ENCODE data around the gene SNRPD1. TPM values are rescaled to one million over a fixed set of nuclear protein-coding genes. Genes with fewer than 3 reads are reported as not detected.
A peak's percentile ranks its signal among the peaks of the same experiment; 100 is the strongest.
"Not testable (repeated sequence)": the region's sequence is repeated elsewhere in the genome, so short reads cannot be mapped to it uniquely, and the experiment has no call there.

SNRPD1 gene
- total RNA-seq, 1 experiment from 2014 or later = 112 TPM

- Mint-ChIP-seq H3K36me3 (ENCODE audit: insufficient read depth, unreplicated experiment) (peaks cover 23% of the 10 kb centered on the region), H3K27me3 (ENCODE audit: unreplicated experiment) (no peaks in the 10 kb centered on the region)
Observed at GRCh38 chr18:21604671-21605070, 7.4 kb upstream of the SNRPD1 start.

GRCh38 chr18:21605213-21605612 lies 6.9 kb upstream of the SNRPD1 start:
- DNase-seq = no peak
- H3K4me3 Mint-ChIP-seq (ENCODE audit: low read depth, unreplicated experiment) = no peak overlapping the region
- TF ChIP-seq, protein P1, sequence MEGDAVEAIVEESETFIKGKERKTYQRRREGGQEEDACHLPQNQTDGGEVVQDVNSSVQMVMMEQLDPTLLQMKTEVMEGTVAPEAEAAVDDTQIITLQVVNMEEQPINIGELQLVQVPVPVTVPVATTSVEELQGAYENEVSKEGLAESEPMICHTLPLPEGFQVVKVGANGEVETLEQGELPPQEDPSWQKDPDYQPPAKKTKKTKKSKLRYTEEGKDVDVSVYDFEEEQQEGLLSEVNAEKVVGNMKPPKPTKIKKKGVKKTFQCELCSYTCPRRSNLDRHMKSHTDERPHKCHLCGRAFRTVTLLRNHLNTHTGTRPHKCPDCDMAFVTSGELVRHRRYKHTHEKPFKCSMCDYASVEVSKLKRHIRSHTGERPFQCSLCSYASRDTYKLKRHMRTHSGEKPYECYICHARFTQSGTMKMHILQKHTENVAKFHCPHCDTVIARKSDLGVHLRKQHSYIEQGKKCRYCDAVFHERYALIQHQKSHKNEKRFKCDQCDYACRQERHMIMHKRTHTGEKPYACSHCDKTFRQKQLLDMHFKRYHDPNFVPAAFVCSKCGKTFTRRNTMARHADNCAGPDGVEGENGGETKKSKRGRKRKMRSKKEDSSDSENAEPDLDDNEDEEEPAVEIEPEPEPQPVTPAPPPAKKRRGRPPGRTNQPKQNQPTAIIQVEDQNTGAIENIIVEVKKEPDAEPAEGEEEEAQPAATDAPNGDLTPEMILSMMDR (IDR thresholded peaks at IDR 0.05; ENCODE audit: unreplicated experiment) = no peak
- no peaks in the 10 kb centered on the region for H3K27me3 Mint-ChIP-seq (ENCODE audit: unreplicated experiment)
- intact Hi-C loops (cut with micrococcal nuclease; ENCODE audit: unreplicated experiment) = no loop called here
- peaks cover 10% of the 10 kb centered on the region for H3K4me1 Mint-ChIP-seq (ENCODE audit: low read depth, unreplicated experiment)
- no TSS peak for BruUV-seq (replicated peaks)
- CTCF ChIA-PET = no interaction called here
- no peaks in the 10 kb centered on the region for H3K9me3 Mint-ChIP-seq (ENCODE audit: low read depth, unreplicated experiment)
- H3K27ac Mint-ChIP-seq (ENCODE audit: unreplicated experiment) = peak overlapping the region; percentile 49
- H3K36me3 Mint-ChIP-seq (ENCODE audit: insufficient read depth, unreplicated experiment) = peaks cover 18% of the 10 kb centered on the region

More at GRCh38 chr18:21604671-21605070, 7.4 kb upstream of the SNRPD1 start:
- TF ChIP-seq, protein P1 (IDR thresholded peaks at IDR 0.05; ENCODE audit: unreplicated experiment) = no peak
- Mint-ChIP-seq H3K27ac (ENCODE audit: unreplicated experiment) (peak overlapping the region; percentile 49), H3K4me3 (ENCODE audit: low read depth, unreplicated experiment) (no peak overlapping the region), H3K9me3 (ENCODE audit: low read depth, unreplicated experiment) (no peaks in the 10 kb centered on the region), H3K4me1 (ENCODE audit: low read depth, unreplicated experiment) (peaks cover 10% of the 10 kb centered on the region)
- no TSS peak for BruUV-seq (replicated peaks)
- CTCF ChIA-PET = no interaction called here
- DNase-seq = no peak
- intact Hi-C loops (cut with micrococcal nuclease; ENCODE audit: unreplicated experiment) = no loop called here

DNA sequence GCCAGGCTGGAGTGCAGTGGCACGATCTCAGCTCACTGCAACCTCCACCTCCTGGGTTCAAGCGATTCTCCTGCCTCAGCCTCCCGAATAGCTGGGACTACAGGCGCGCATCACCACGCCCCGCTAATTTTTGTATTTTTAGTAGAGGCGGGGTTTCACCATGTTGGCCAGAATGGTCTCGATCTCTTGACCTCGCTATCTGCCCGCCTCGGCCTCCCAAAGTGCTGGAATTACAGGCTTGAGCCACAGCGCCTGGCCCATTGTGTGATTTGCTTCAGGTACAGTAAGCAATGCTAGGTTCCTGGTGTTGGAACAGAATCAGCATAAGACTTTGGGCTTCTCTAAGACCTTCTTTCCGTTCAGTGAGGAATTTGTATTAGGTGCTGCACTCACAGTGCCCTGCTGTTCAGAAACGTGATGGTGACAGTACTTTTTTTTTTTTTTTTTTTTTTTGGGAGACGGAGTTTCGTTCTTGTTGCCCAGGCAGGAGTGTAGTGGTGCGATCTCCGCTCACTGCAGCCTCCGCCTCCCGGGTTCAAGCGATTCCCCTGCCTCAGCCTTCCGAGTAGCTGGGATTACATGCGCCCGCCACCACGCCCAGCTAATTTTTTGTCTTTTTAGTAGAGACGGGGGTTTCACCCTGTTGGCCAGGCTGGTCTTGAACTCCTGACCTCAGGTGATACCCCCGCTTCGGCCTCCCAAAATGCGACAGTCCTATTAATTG lies 551 bp upstream of the SNRPD1 start:
- not testable (repeated sequence) for DNase-seq; BruUV-seq (replicated peaks); H3K9me3 Mint-ChIP-seq (ENCODE audit: low read depth, unreplicated experiment); H3K27me3 Mint-ChIP-seq (ENCODE audit: unreplicated experiment); H3K4me1 Mint-ChIP-seq (ENCODE audit: low read depth, unreplicated experiment)
- peak overlapping the region; percentile 84 for H3K27ac Mint-ChIP-seq (ENCODE audit: unreplicated experiment)
- CTCF ChIA-PET = interaction anchor here (0.6 to 1.9 kb wide), 3 partner anchors 11 to 429 kb away, joined by 3 to 12 read pairs (median 4); partner anchors contain the start of gene ESCO1
- peak overlapping the region; percentile 86 for H3K4me3 Mint-ChIP-seq (ENCODE audit: low read depth, unreplicated experiment)
- intact Hi-C loops (cut with micrococcal nuclease; ENCODE audit: unreplicated experiment) = loop anchor here (5.0 to 10.0 kb wide), 2 partner anchors 91 to 133 kb away; partner anchors contain the start of genes ABHD3 and MIB1
- peaks cover 49% of the 10 kb centered on the region for H3K36me3 Mint-ChIP-seq (ENCODE audit: insufficient read depth, unreplicated experiment)

GRCh38 chr18:21621640-21622039 lies 9.5 kb downstream of the SNRPD1 start:
- CTCF ChIA-PET; H3K27me3 Mint-ChIP-seq (ENCODE audit: unreplicated experiment); H3K9me3 Mint-ChIP-seq (ENCODE audit: low read depth, unreplicated experiment); DNase-seq; H3K27ac Mint-ChIP-seq (ENCODE audit: unreplicated experiment); H3K4me1 Mint-ChIP-seq (ENCODE audit: low read depth, unreplicated experiment); H3K4me3 Mint-ChIP-seq (ENCODE audit: low read depth, unreplicated experiment); intact Hi-C loops (cut with micrococcal nuclease; ENCODE audit: unreplicated experiment); BruUV-seq (replicated peaks): not testable (repeated sequence)
- peaks cover 65% of the 10 kb centered on the region for H3K36me3 Mint-ChIP-seq (ENCODE audit: insufficient read depth, unreplicated experiment)

GRCh38 chr18:21629089-21629832 lies 17.1 kb downstream of the SNRPD1 start:
- Mint-ChIP-seq H3K4me3 (ENCODE audit: low read depth, unreplicated experiment) (no peak overlapping the region), H3K4me1 (ENCODE audit: low read depth, unreplicated experiment) (no peaks in the 10 kb centered on the region), H3K36me3 (ENCODE audit: insufficient read depth, unreplicated experiment) (peaks cover 67% of the 10 kb centered on the region), H3K27me3 (ENCODE audit: unreplicated experiment) (no peaks in the 10 kb centered on the region), H3K9me3 (ENCODE audit: low read depth, unreplicated experiment) (no peaks in the 10 kb centered on the region), H3K27ac (ENCODE audit: unreplicated experiment) (no peak overlapping the region)
- CTCF ChIA-PET = no interaction called here
- no TSS peak for BruUV-seq (replicated peaks)
- intact Hi-C loops (cut with micrococcal nuclease; ENCODE audit: unreplicated experiment) = no loop called here
- no peak for DNase-seq
- TF ChIP-seq, protein P1 (IDR thresholded peaks at IDR 0.05; ENCODE audit: unreplicated experiment) = no peak
